Natural killer cell (primary cell): ENCODE measurements around the gene USP10. TPM values are rescaled to one million over a fixed set of nuclear protein-coding genes. Genes with fewer than 3 reads are reported as not detected.

ENCODE experiments used
- ATAC-seq, 3 donors: fragments of 150-1000 bp in 2 of 3; fragments of 200-7000 bp in 1 of 3; cut with Tn5 transposase; 1 replicate in 1 of 3; 2 replicates in 2 of 3; pipeline ENCODE4 v1.10.0; 2021; ENCODE audit warnings: mild to moderate bottlenecking in 2 of 3, moderate library complexity in 2 of 3
- DNase-seq, 2 donors: peaks; one replicate each; pipeline versions ENCODE4 v3.0.0 to v3.0.0-alpha.2; 2013 to 2021; ENCODE audit warnings: mixed read lengths in 1 of 2
- H3K27ac ChIP-seq: one replicate; pipeline ENCODE4 v1.5.1; 2013; ENCODE audit warnings: mild to moderate bottlenecking, low read length
- H3K27me3 ChIP-seq: one replicate; pipeline ENCODE4 v1.6.1; 2013; ENCODE audit warnings: low read length; ENCODE audit not compliant: control insufficient read depth, insufficient read depth
- H3K36me3 ChIP-seq: one replicate; pipeline ENCODE4 v1.6.1; 2013; ENCODE audit warnings: low read length; ENCODE audit not compliant: control insufficient read depth, insufficient read depth
- H3K4me1 ChIP-seq: one replicate; pipeline ENCODE4 v1.6.1; 2013; ENCODE audit warnings: low read length; ENCODE audit not compliant: control insufficient read depth, insufficient read depth
- H3K4me3 ChIP-seq: one replicate; pipeline ENCODE4 v1.5.1; 2013; ENCODE audit warnings: low read length
- H3K9me3 ChIP-seq: one replicate; pipeline ENCODE4 v1.6.1; 2013; ENCODE audit warnings: low read length; ENCODE audit not compliant: control insufficient read depth, insufficient read depth
- H3K27ac Mint-ChIP-seq, 2 donors: one replicate each; pipeline ENCODE4 v1.8.0; 2022; ENCODE audit warnings: mild to moderate bottlenecking in 2 of 2, mixed read lengths in 2 of 2, moderate library complexity in 1 of 2
- H3K27me3 Mint-ChIP-seq, 2 donors: one replicate each; pipeline ENCODE4 v1.8.0; 2022; ENCODE audit warnings: low read depth in 2 of 2, mixed read lengths in 2 of 2
- H3K36me3 Mint-ChIP-seq: one replicate; pipeline ENCODE4 v1.8.0; 2022; ENCODE audit warnings: mixed read lengths
- H3K4me1 Mint-ChIP-seq, 2 donors: one replicate each; pipeline ENCODE4 v1.8.0; 2022; ENCODE audit warnings: mixed read lengths in 2 of 2
- H3K4me3 Mint-ChIP-seq: one replicate; pipeline ENCODE4 v1.8.0; 2022; ENCODE audit warnings: mild to moderate bottlenecking, moderate library complexity, mixed read lengths
- H3K9me3 Mint-ChIP-seq, 2 donors: one replicate each; pipeline ENCODE4 v1.8.0; 2022; ENCODE audit warnings: mixed read lengths in 2 of 2
- CTCF ChIP-seq: fragments of 200-600 bp; IDR thresholded peaks from one replicate; pipeline ENCODE4 v1.8.0; 2022; ENCODE audit warnings: antibody characterized with exemption
- WGBS: methylation state at CpG from one replicate; pipeline ENCODE4 v1.1.7; 2013; ENCODE audit warnings: missing lambda C conversion rate; ENCODE audit not compliant: insufficient coverage; 5-methylcytosine and 5-hydroxymethylcytosine counted together
- intact Hi-C: fragments of 100-400 bp; cut with micrococcal nuclease; formaldehyde crosslinking; loops from one replicate; pipeline ENCODE4 v1.14.2; 2022
- total RNA-seq, 4 donors: library from RNA; stranded (reverse); fragments of 120-200 nt in 1 of 4; gene quantifications; one replicate each; pipeline versions ENCODE4 v1.2.3 to v1.2.4, GENCODE V29; 2013 to 2022

Gene USP10
- total RNA-seq, 3 donors from 2014 or later (not counting 1 experiment from before 2014, with no cell fraction given) = 78.4 to 103 (median 100) TPM

- Histone ChIP-seq H3K4me1 (peaks cover 22% of the 10 kb centered on the region), H3K4me3 (no peak overlapping the region), H3K9me3 (no peaks in the 10 kb centered on the region), H3K27me3 (no peaks in the 10 kb centered on the region), H3K36me3 (peaks cover 5% of the 10 kb centered on the region), H3K27ac (peak overlapping the region; percentile 36)
- H3K36me3 Mint-ChIP-seq = no peaks in the 10 kb centered on the region
- no peak for ATAC-seq
- intact Hi-C loops = no loop called here
- H3K4me3 Mint-ChIP-seq = no peak overlapping the region
- WGBS = 82% methylated on average over 4 of the region's 4 CpGs
- no peak for TF ChIP-seq CTCF
- peak overlapping the region; percentile 50 to 80 for H3K27ac Mint-ChIP-seq
- DNase-seq = no peak
- H3K9me3 Mint-ChIP-seq = no peaks in the 10 kb centered on the region
- H3K27me3 Mint-ChIP-seq = no peaks in the 10 kb centered on the region
- peaks cover 46 to 53% of the 10 kb centered on the region in 2 donors for H3K4me1 Mint-ChIP-seq
Measured at GRCh38 chr16:84750575-84750974, 50.8 kb downstream of the USP10 start.

- peak overlapping the region; percentile 42 for H3K27ac ChIP-seq
- Mint-ChIP-seq H3K36me3 (no peaks in the 10 kb centered on the region), H3K4me3 (peak overlapping the region; percentile 50), H3K9me3 (no peaks in the 10 kb centered on the region), H3K27ac (peak overlapping the region; percentile 50 to 80), H3K4me1 (peaks cover 49 to 53% of the 10 kb centered on the region in 2 donors), H3K27me3 (no peaks in the 10 kb centered on the region)
- no peaks in the 10 kb centered on the region for H3K27me3 ChIP-seq
- ATAC-seq = peak in 2 of 3 donors; percentile 55 to 64
- no peak overlapping the region for H3K4me3 ChIP-seq
- 0% methylated on average over 5 of the region's 6 CpGs for WGBS
- TF ChIP-seq CTCF = no peak
- peaks cover 22% of the 10 kb centered on the region for H3K4me1 ChIP-seq
- peak in 1 of 2 donors; percentile 31 for DNase-seq
- H3K9me3 ChIP-seq = no peaks in the 10 kb centered on the region
- peaks cover 4% of the 10 kb centered on the region for H3K36me3 ChIP-seq
- intact Hi-C loops = no loop called here
Measured at GRCh38 chr16:84751241-84751640, 51.4 kb downstream of the USP10 start.

GRCh38 chr16:84751947-84752346 is 52.1 kb downstream of the USP10 start:
- Histone ChIP-seq H3K36me3 (peaks cover 4% of the 10 kb centered on the region), H3K9me3 (no peaks in the 10 kb centered on the region), H3K27ac (peak overlapping the region; percentile 42), H3K4me3 (no peak overlapping the region), H3K4me1 (peaks cover 22% of the 10 kb centered on the region), H3K27me3 (no peaks in the 10 kb centered on the region)
- no peak for DNase-seq
- Mint-ChIP-seq H3K27me3 (no peaks in the 10 kb centered on the region), H3K9me3 (no peaks in the 10 kb centered on the region), H3K4me3 (no peak overlapping the region), H3K36me3 (no peaks in the 10 kb centered on the region), H3K27ac (peak overlapping the region; percentile 50 to 80), H3K4me1 (peaks cover 50 to 55% of the 10 kb centered on the region in 2 donors)
- intact Hi-C loops = no loop called here
- TF ChIP-seq CTCF = no peak
- peak in 2 of 3 donors; percentile 22 to 57 for ATAC-seq

- Histone ChIP-seq H3K9me3 (no peaks in the 10 kb centered on the region), H3K4me3 (no peak overlapping the region), H3K27me3 (no peaks in the 10 kb centered on the region), H3K4me1 (peaks cover 22% of the 10 kb centered on the region), H3K27ac (no peak overlapping the region), H3K36me3 (peaks cover 2% of the 10 kb centered on the region)
- ATAC-seq (no peak), DNase-seq (no peak)
- peaks cover 50 to 58% of the 10 kb centered on the region in 2 donors for H3K4me1 Mint-ChIP-seq
- no peak for TF ChIP-seq CTCF
- no peaks in the 10 kb centered on the region for H3K36me3 Mint-ChIP-seq
- 71% methylated on average over 7 of the region's 8 CpGs for WGBS
- H3K27ac Mint-ChIP-seq = peak overlapping the region in 1 of 2 donors; percentile 80
- H3K27me3 Mint-ChIP-seq = no peaks in the 10 kb centered on the region
- H3K9me3 Mint-ChIP-seq = no peaks in the 10 kb centered on the region
- H3K4me3 Mint-ChIP-seq = no peak overlapping the region
- intact Hi-C loops = no loop called here
Measured at GRCh38 chr16:84752600-84752999, 52.8 kb downstream of the USP10 start.
